HL-60 (cell line): ENCODE measurements around the gene FAM53A.
"Not testable (repeated sequence)": the region's sequence is repeated elsewhere in the genome, so short reads cannot be mapped to it uniquely, and the experiment has no call there.

Experiments used
- CTCF ChIP-seq: IDR thresholded peaks from one replicate; pipeline ENCODE4 v1.5.1; 2011; ENCODE audit warnings: low read length, control low read depth, inconsistent platforms; ENCODE audit not compliant: insufficient read depth
- POLR2AphosphoS5 ChIP-seq: IDR thresholded peaks from 2 replicates; pipeline ENCODE4 v1.6.1; 2012; ENCODE audit warnings: low read depth

- TF ChIP-seq CTCF, POLR2AphosphoS5: not testable (repeated sequence)
These were observed 76.5 kb downstream of the FAM53A start for GRCh38 chr4:1607436-1608195.
